GM10248 (cell line): ENCODE data around the gene POFUT2.

ENCODE experiments used
- CTCF ChIA-PET: fragments of 300-600 bp; sonication (Branson Sonifier 250); formaldehyde crosslinking; extraction: SDS; loops from one replicate; lab custom pipeline; 2021; ENCODE audit warnings: antibody characterized with exemption; lab: Yijun Ruan, JAX
- POLR2A ChIA-PET: fragments of 350-650 bp; sonication (Branson Sonifier 250); formaldehyde crosslinking; extraction: SDS; loops from one replicate; lab custom pipeline; 2020; ENCODE audit warnings: antibody characterized with exemption; lab: Yijun Ruan, JAX
- DNase-seq: peaks from one replicate; pipeline ENCODE4 v3.0.0; 2012; ENCODE audit errors: extremely low spot score
- CTCF ChIP-seq: IDR thresholded peaks from 2 replicates; pipeline ENCODE4 v1.5.1; 2012; ENCODE audit warnings: mild to moderate bottlenecking, low read depth; ENCODE audit errors: extremely low read depth, missing control alignments, control extremely low read depth

The POFUT2 gene

GRCh38 chr21:45246386-45247320 lies 41.0 kb downstream of the POFUT2 start:
- POLR2A ChIA-PET = no interaction called here
- no peak for DNase-seq
- CTCF ChIA-PET = no interaction called here
- no peak for TF ChIP-seq CTCF

- no peak for DNase-seq
- POLR2A ChIA-PET = no interaction called here
- TF ChIP-seq CTCF = no peak
- CTCF ChIA-PET = no interaction called here
These were observed 42.8 kb downstream of the POFUT2 start for GRCh38 chr21:45244799-45245340.

- no peak for TF ChIP-seq CTCF
- ChIA-PET POLR2A (no interaction called here), CTCF (no interaction called here)
- DNase-seq = no peak
These were observed 44.1 kb downstream of the POFUT2 start for GRCh38 chr21:45243603-45244002.

GRCh38 chr21:45241357-45241756 lies 46.3 kb downstream of the POFUT2 start:
- no peak for TF ChIP-seq CTCF
- ChIA-PET CTCF (interaction anchor here (1.2 kb wide), 1 partner anchor 14 kb away, joined by 3 read pairs; no protein-coding TSS in a partner anchor), POLR2A (no interaction called here)
- no peak for DNase-seq

GRCh38 chr21:45237401-45237800 lies 50.3 kb downstream of the POFUT2 start:
- TF ChIP-seq CTCF = no peak
- ChIA-PET POLR2A (no interaction called here), CTCF (interaction anchor here (0.6 kb wide), 1 partner anchor 201 kb away, joined by 3 read pairs; no protein-coding TSS in a partner anchor)
- no peak for DNase-seq

- CTCF ChIA-PET = interaction anchor here (1.4 kb wide), 2 partner anchors 83 to 98 kb away, joined by 3 to 8 read pairs; no protein-coding TSS in a partner anchor
- no peak for DNase-seq
- peak; percentile 49 for TF ChIP-seq CTCF
- POLR2A ChIA-PET = no interaction called here
These were observed 51.2 kb downstream of the POFUT2 start for GRCh38 chr21:45236481-45236880.
